ENCODE data around the gene HARS1. TPM values are rescaled to one million over a fixed set of nuclear protein-coding genes. Genes with fewer than 3 reads are reported as not detected.

The HARS1 gene, protein sequence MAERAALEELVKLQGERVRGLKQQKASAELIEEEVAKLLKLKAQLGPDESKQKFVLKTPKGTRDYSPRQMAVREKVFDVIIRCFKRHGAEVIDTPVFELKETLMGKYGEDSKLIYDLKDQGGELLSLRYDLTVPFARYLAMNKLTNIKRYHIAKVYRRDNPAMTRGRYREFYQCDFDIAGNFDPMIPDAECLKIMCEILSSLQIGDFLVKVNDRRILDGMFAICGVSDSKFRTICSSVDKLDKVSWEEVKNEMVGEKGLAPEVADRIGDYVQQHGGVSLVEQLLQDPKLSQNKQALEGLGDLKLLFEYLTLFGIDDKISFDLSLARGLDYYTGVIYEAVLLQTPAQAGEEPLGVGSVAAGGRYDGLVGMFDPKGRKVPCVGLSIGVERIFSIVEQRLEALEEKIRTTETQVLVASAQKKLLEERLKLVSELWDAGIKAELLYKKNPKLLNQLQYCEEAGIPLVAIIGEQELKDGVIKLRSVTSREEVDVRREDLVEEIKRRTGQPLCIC
- 55.5 TPM for polyA plus RNA-seq (2013, experiment 1 of 2)
- 56.0 TPM for polyA plus RNA-seq (2013, experiment 2 of 2)

DNA sequence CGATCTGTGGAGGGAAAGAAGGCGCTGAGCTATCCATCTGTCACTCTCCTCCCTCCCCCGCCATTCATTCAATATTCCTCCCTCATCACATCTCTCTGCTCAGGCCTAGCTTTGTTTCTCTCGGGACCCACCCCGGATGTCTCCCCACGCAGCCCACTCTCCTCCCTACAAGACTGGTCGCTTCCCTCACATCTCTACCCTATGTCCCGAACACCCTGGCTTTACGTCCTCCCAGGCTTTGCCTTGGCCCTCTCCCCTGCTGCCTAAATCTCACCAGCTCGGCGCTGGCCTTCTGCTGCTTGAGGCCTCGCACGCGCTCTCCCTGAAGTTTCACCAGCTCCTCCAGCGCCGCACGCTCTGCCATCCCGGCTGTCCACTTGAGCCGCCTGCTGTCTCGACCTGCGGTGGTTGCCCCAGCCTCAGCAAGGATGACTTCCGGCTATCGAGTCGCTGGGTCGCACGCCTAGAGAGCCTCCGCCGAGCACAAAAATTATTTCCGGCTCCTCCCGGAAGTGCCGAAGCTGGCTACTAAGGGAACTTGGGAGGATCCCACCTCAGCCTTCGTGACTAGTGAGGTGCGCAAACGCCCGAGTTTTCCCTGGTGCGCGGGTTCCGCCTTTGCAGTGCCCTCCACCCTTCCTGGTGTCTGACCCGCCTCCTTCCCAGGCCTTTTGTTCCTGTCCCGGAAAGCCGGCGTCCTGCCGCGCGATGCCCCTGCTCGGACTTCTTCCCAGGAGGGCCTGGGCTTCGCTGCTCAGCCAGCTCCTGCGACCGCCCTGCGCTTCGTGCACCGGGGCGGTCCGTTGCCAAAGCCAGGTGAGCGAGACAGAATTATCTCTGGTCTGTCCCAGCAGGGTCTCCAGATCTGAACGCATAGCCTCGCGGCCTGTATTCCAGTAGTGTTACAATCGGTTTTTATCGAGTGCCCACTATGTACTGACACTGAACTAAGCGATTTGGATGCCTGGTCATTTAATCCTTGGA lies at the start of gene HARS1, which contains the start of gene HARS2:
HARS1 (minus strand) TSS at position 430 of the 984 bp plus-strand sequence; CDS start at position 364, 66 bp downstream.
HARS2 (plus strand) TSS at position 515 of the 984 bp plus-strand sequence; CDS start at position 709, 194 bp downstream.
- Histone ChIP-seq H2BK5ac (ENCODE audit: low read length) (peak within 1 kb of the TSS; percentile 66), H3K18ac (ENCODE audit: low read length) (peak within 1 kb of the TSS; percentile 41), H3K79me1 (ENCODE audit: low read length) (peaks cover 17% of the 10 kb centered on the region), H3K23ac (ENCODE audit: low read length) (peak within 1 kb of the TSS; percentile 98), H2BK120ac (ENCODE audit: low read depth, low read length) (no peak within 1 kb of the TSS), H3K9ac (ENCODE audit: low read length) (peak within 1 kb of the TSS; percentile 98), H3K4ac (ENCODE audit: low read depth, low read length) (peak within 1 kb of the TSS; percentile 82), H4K8ac (ENCODE audit: low read depth, low read length) (no peak within 1 kb of the TSS), H3K36me3 (ENCODE audit: control insufficient read depth, insufficient read depth, low read length) (peaks cover 9% of the 10 kb centered on the region), H4K5ac (ENCODE audit: low read length) (no peak within 1 kb of the TSS), H2AK5ac (ENCODE audit: low read length) (no peak within 1 kb of the TSS), H3K27me3 (ENCODE audit: insufficient read depth, low read length, poor library complexity) (no peaks in the 10 kb centered on the region), H3K27ac (ENCODE audit: low read depth, low read length) (peak within 1 kb of the TSS; percentile 77), H3K4me3 (ENCODE audit: low read length) (peak within 1 kb of the TSS; percentile 99), H3K56ac (ENCODE audit: low read length) (peak within 1 kb of the TSS; percentile 99), H3K4me2 (ENCODE audit: low read length) (peak within 1 kb of the TSS; percentile 89), H3K4me1 (ENCODE audit: control insufficient read depth, low read depth, low read length) (peaks cover 2% of the 10 kb centered on the region), H2BK15ac (replicated peaks; ENCODE audit: low read depth) (no peak within 1 kb of the TSS), H3K79me2 (ENCODE audit: control insufficient read depth, insufficient read depth, low read length) (peaks cover 26% of the 10 kb centered on the region)
- WGBS (ENCODE audit: extremely low coverage, insufficient coverage, low lambda C conversion rate): no CpG with 5 or more reads among the region's 61 CpGs
- DNase-seq: peak; percentile 99

GRCh38 chr5:140737486-140737885 lies 46.3 kb upstream of the HARS1 start:
- Histone ChIP-seq H3K36me3 (ENCODE audit: control insufficient read depth, insufficient read depth, low read length) (no peaks in the 10 kb centered on the region), H2BK120ac (ENCODE audit: low read depth, low read length) (no peak overlapping the region), H4K5ac (ENCODE audit: low read length) (no peak overlapping the region), H3K79me2 (ENCODE audit: control insufficient read depth, insufficient read depth, low read length) (no peaks in the 10 kb centered on the region), H3K18ac (ENCODE audit: low read length) (no peak overlapping the region), H2AK5ac (ENCODE audit: low read length) (no peak overlapping the region), H2BK15ac (replicated peaks; ENCODE audit: low read depth) (no peak overlapping the region), H4K8ac (ENCODE audit: low read depth, low read length) (no peak overlapping the region), H2BK5ac (ENCODE audit: low read length) (no peak overlapping the region), H3K56ac (ENCODE audit: low read length) (no peak overlapping the region), H3K27me3 (ENCODE audit: insufficient read depth, low read length, poor library complexity) (no peaks in the 10 kb centered on the region), H3K9ac (ENCODE audit: low read length) (no peak overlapping the region), H3K4ac (ENCODE audit: low read depth, low read length) (no peak overlapping the region), H3K79me1 (ENCODE audit: low read length) (no peaks in the 10 kb centered on the region), H3K4me1 (ENCODE audit: control insufficient read depth, low read depth, low read length) (no peaks in the 10 kb centered on the region), H3K4me3 (ENCODE audit: low read length) (no peak overlapping the region), H3K23ac (ENCODE audit: low read length) (no peak overlapping the region), H3K27ac (ENCODE audit: low read depth, low read length) (no peak overlapping the region), H3K4me2 (ENCODE audit: low read length) (no peak overlapping the region)
- WGBS (ENCODE audit: extremely low coverage, insufficient coverage, low lambda C conversion rate): no CpG with 5 or more reads among the region's 1 CpG
- DNase-seq: no peak

DNA sequence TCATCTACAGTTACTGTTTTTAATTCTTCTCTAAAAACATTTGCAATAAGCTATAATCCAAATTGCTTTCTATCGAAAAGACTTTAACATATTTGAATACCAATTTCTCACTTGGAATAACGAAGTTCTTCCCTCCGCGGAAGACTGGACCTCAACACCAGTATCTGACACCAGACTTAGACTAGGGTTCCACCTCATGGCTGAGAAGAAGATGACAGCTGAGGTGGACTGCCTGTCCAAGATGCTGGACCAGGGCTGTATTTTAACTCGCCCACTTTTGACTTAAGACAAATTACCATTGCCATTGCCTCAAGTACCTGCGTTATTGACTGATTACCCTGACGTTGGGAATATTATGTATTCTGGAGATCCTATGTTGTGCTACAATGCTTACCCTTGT lies 43.2 kb upstream of the HARS1 start:
- H2BK120ac ChIP-seq (ENCODE audit: low read depth, low read length): no peak overlapping the region
- no peak overlapping the region for H3K27ac ChIP-seq (ENCODE audit: low read depth, low read length)
- H3K27me3 ChIP-seq (ENCODE audit: insufficient read depth, low read length, poor library complexity): no peaks in the 10 kb centered on the region
- H3K4me2 ChIP-seq (ENCODE audit: low read length): no peak overlapping the region
- no peak overlapping the region for H4K8ac ChIP-seq (ENCODE audit: low read depth, low read length)
- H2AK5ac ChIP-seq (ENCODE audit: low read length): no peak overlapping the region
- no peak overlapping the region for H3K18ac ChIP-seq (ENCODE audit: low read length)
- H3K23ac ChIP-seq (ENCODE audit: low read length): no peak overlapping the region
- H3K36me3 ChIP-seq (ENCODE audit: control insufficient read depth, insufficient read depth, low read length): no peaks in the 10 kb centered on the region
- H3K4ac ChIP-seq (ENCODE audit: low read depth, low read length): no peak overlapping the region
- peak; percentile 8 for DNase-seq
- no peaks in the 10 kb centered on the region for H3K79me2 ChIP-seq (ENCODE audit: control insufficient read depth, insufficient read depth, low read length)
- H3K4me3 ChIP-seq (ENCODE audit: low read length): no peak overlapping the region
- H3K79me1 ChIP-seq (ENCODE audit: low read length): no peaks in the 10 kb centered on the region
- no peaks in the 10 kb centered on the region for H3K4me1 ChIP-seq (ENCODE audit: control insufficient read depth, low read depth, low read length)
- H2BK15ac ChIP-seq (replicated peaks; ENCODE audit: low read depth): no peak overlapping the region
- no peak overlapping the region for H2BK5ac ChIP-seq (ENCODE audit: low read length)
- WGBS (ENCODE audit: extremely low coverage, insufficient coverage, low lambda C conversion rate): no CpG with 5 or more reads among the region's 7 CpGs
- no peak overlapping the region for H3K56ac ChIP-seq (ENCODE audit: low read length)
- no peak overlapping the region for H4K5ac ChIP-seq (ENCODE audit: low read length)
- H3K9ac ChIP-seq (ENCODE audit: low read length): no peak overlapping the region

DNA sequence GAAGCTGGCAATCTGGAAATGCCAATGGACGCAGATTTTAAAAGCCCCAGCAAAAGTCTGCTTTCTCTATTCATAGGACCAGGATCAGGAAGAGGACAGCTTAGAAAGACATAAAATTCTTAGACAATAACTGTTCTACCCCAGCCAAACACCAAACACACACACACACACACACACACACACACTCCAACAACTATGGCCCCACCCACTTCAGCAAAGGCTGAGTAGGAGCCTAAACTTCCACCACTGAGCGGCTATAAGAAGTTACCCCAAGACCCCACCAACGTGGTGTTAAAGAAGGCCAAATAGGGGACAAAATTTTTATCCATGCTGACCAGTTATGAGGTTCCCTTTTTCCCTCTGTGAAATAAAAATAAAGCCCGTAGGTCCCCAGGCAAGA lies 41.9 kb upstream of the HARS1 start:
- no peaks in the 10 kb centered on the region for H3K79me2 ChIP-seq (ENCODE audit: control insufficient read depth, insufficient read depth, low read length)
- H3K4me1 ChIP-seq (ENCODE audit: control insufficient read depth, low read depth, low read length): no peaks in the 10 kb centered on the region
- no peak overlapping the region for H4K8ac ChIP-seq (ENCODE audit: low read depth, low read length)
- H3K27me3 ChIP-seq (ENCODE audit: insufficient read depth, low read length, poor library complexity): no peaks in the 10 kb centered on the region
- no peak overlapping the region for H3K4me3 ChIP-seq (ENCODE audit: low read length)
- no peak overlapping the region for H2BK15ac ChIP-seq (replicated peaks; ENCODE audit: low read depth)
- no peak overlapping the region for H3K56ac ChIP-seq (ENCODE audit: low read length)
- H2BK120ac ChIP-seq (ENCODE audit: low read depth, low read length): no peak overlapping the region
- no peak overlapping the region for H4K5ac ChIP-seq (ENCODE audit: low read length)
- no peak overlapping the region for H3K4me2 ChIP-seq (ENCODE audit: low read length)
- no peak overlapping the region for H2BK5ac ChIP-seq (ENCODE audit: low read length)
- no peak for DNase-seq
- H3K79me1 ChIP-seq (ENCODE audit: low read length): no peaks in the 10 kb centered on the region
- no peaks in the 10 kb centered on the region for H3K36me3 ChIP-seq (ENCODE audit: control insufficient read depth, insufficient read depth, low read length)
- no peak overlapping the region for H2AK5ac ChIP-seq (ENCODE audit: low read length)
- WGBS (ENCODE audit: extremely low coverage, insufficient coverage, low lambda C conversion rate): no CpG with 5 or more reads among the region's 4 CpGs
- H3K18ac ChIP-seq (ENCODE audit: low read length): no peak overlapping the region
- no peak overlapping the region for H3K9ac ChIP-seq (ENCODE audit: low read length)
- no peak overlapping the region for H3K23ac ChIP-seq (ENCODE audit: low read length)
- no peak overlapping the region for H3K27ac ChIP-seq (ENCODE audit: low read depth, low read length)
- H3K4ac ChIP-seq (ENCODE audit: low read depth, low read length): no peak overlapping the region

DNA sequence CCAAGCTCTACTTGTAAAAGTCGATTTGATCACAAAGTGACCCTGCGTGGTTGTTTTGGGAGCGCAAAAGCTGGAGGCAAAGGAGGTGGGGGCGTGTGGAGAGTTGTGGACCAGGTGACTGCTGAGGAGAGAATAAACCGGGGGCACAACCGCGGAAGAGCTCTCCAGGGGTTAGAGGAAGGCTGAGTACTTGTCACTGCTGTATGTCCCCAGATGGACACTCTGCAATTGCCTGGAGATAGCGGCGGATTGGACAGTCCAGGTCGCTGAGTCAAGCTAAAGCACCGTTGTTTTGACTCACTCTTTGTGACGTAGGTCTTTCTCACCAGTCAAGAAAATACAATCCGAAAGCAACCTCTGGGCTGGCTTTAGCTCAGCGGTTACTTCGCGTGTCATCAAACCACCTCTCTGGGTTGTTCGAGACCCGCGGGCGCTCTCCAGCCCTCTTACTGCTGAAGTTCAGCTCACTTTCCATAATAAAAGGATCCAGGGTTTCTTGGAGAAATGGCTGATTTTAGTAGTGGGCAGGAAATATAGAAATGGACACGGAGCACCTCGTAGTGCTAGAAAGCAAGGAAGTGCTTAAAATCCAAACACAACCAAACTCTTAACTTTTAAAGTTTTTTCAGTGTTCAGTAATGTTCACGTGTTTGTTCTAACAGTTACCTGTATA lies 34.8 kb upstream of the HARS1 start:
- Histone ChIP-seq H3K4ac (ENCODE audit: low read depth, low read length) (no peak overlapping the region), H3K27me3 (ENCODE audit: insufficient read depth, low read length, poor library complexity) (no peaks in the 10 kb centered on the region), H3K18ac (ENCODE audit: low read length) (no peak overlapping the region), H3K36me3 (ENCODE audit: control insufficient read depth, insufficient read depth, low read length) (no peaks in the 10 kb centered on the region), H3K79me1 (ENCODE audit: low read length) (no peaks in the 10 kb centered on the region), H2AK5ac (ENCODE audit: low read length) (no peak overlapping the region), H2BK120ac (ENCODE audit: low read depth, low read length) (no peak overlapping the region), H3K79me2 (ENCODE audit: control insufficient read depth, insufficient read depth, low read length) (no peaks in the 10 kb centered on the region), H2BK15ac (replicated peaks; ENCODE audit: low read depth) (no peak overlapping the region), H3K4me1 (ENCODE audit: control insufficient read depth, low read depth, low read length) (no peaks in the 10 kb centered on the region), H3K27ac (ENCODE audit: low read depth, low read length) (no peak overlapping the region), H3K23ac (ENCODE audit: low read length) (no peak overlapping the region), H3K4me3 (ENCODE audit: low read length) (peak overlapping the region; percentile 2), H4K5ac (ENCODE audit: low read length) (no peak overlapping the region), H2BK5ac (ENCODE audit: low read length) (no peak overlapping the region), H3K4me2 (ENCODE audit: low read length) (peak overlapping the region; percentile 8), H4K8ac (ENCODE audit: low read depth, low read length) (no peak overlapping the region), H3K56ac (ENCODE audit: low read length) (no peak overlapping the region), H3K9ac (ENCODE audit: low read length) (no peak overlapping the region)
- peak; percentile 89 for DNase-seq
- WGBS (ENCODE audit: extremely low coverage, insufficient coverage, low lambda C conversion rate): no CpG with 5 or more reads among the region's 23 CpGs
